Tibial nerve (tissue), 4 donors: ENCODE results near the gene CD164L2.

ENCODE experiments used
- EP300 ChIP-seq, 2 donors: sonication (generic); formaldehyde crosslinking; IDR thresholded peaks; one replicate each; pipeline ENCODE4 v1.6.1; 2017; ENCODE audit warnings: antibody characterized with exemption in 2 of 2, mild to moderate bottlenecking in 1 of 2
- POLR2A ChIP-seq, 2 donors: fragments of 450-650 bp; IDR thresholded peaks; one replicate each; pipeline ENCODE4 v1.6.1; 2017; ENCODE audit warnings: antibody characterized with exemption in 2 of 2, mild to moderate bottlenecking in 2 of 2, moderate library complexity in 2 of 2
- TF ChIP-seq, protein P1 (sequence below), 5 experiments: fragments of 200-600 bp in 3 of 5; fragments of 450-650 bp in 2 of 5; sonication (generic) in 3 of 5; IDR thresholded peaks; one replicate each; pipeline ENCODE4 v1.5.1; 2016 to 2019; ENCODE audit warnings: antibody characterized with exemption in 5 of 5, mild to moderate bottlenecking in 3 of 5, moderate library complexity in 2 of 5

DNA sequence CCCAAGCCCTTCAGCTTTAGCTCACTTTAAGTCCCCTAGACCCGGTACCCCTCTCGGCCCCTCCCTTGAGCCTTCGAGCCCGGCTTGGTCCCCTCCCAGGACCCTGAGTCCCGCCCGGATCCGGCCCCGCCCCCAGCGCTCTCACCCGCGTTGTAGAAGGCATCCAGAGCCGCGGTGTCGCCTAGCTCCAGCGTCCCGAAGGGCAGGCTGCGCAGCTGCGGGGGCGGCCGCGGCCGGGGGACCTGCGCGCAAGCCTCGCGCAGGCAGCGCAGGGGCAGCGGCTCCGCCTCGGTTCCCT, 17.1 kb downstream of the CD164L2 start:
- TF ChIP-seq, protein P1, sequence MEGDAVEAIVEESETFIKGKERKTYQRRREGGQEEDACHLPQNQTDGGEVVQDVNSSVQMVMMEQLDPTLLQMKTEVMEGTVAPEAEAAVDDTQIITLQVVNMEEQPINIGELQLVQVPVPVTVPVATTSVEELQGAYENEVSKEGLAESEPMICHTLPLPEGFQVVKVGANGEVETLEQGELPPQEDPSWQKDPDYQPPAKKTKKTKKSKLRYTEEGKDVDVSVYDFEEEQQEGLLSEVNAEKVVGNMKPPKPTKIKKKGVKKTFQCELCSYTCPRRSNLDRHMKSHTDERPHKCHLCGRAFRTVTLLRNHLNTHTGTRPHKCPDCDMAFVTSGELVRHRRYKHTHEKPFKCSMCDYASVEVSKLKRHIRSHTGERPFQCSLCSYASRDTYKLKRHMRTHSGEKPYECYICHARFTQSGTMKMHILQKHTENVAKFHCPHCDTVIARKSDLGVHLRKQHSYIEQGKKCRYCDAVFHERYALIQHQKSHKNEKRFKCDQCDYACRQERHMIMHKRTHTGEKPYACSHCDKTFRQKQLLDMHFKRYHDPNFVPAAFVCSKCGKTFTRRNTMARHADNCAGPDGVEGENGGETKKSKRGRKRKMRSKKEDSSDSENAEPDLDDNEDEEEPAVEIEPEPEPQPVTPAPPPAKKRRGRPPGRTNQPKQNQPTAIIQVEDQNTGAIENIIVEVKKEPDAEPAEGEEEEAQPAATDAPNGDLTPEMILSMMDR (IDR thresholded peaks at IDR 0.05), result no peak
- TF ChIP-seq EP300 (IDR thresholded peaks at IDR 0.05), result no peak
- peak in 1 of 2 donors; percentile 35 for TF ChIP-seq POLR2A (IDR thresholded peaks at IDR 0.05)
